B cell (primary cell): Measurements from ENCODE around the gene CAB39L. TPM values are rescaled to one million over a fixed set of nuclear protein-coding genes. Genes with fewer than 3 reads are reported as not detected.

Experiments
- ATAC-seq: fragments of 200-7000 bp; cut with Tn5 transposase; one replicate; pipeline ENCODE4 v1.10.0; 2021; ENCODE audit warnings: low read depth, mild to moderate bottlenecking, moderate number of reproducible peaks, moderate library complexity
- CTCF ChIA-PET: fragments of 350-600 bp; sonication (Branson Sonifier 250); formaldehyde crosslinking; loops from one replicate; lab custom pipeline; 2021; ENCODE audit warnings: antibody characterized with exemption, inconsistent platforms; lab: Charles Lee
- POLR2A ChIA-PET: fragments of 350-600 bp; sonication (Branson Sonifier 250); formaldehyde crosslinking; loops from one replicate; lab custom pipeline; 2021; ENCODE audit warnings: antibody characterized with exemption; lab: Charles Lee
- DNase-seq: peaks from one replicate; pipeline ENCODE4 v3.0.0; 2013
- H2AFZ ChIP-seq: 2 replicates; pipeline ENCODE4 v1.6.1; 2012; ENCODE audit warnings: mild to moderate bottlenecking, low read depth, low read length; ENCODE audit not compliant: insufficient read depth, poor library complexity, severe bottlenecking
- H3K27ac ChIP-seq, 2 donors: 1 replicate in 1 of 2; 2 replicates in 1 of 2; pipeline ENCODE4 v1.5.1; 2012 to 2013; ENCODE audit warnings: low read length in 2 of 2, mild to moderate bottlenecking in 2 of 2, moderate library complexity in 1 of 2
- H3K27me3 ChIP-seq, 4 experiments: fragments of 200-600 bp in 1 of 4; sonication (generic) in 1 of 4; replicated peaks in 1 of 4; 1 replicate in 2 of 4; 2 replicates in 2 of 4; pipeline versions ENCODE4 v1.6.1 to v1.7.0; 2013 to 2016; ENCODE audit warnings: low read length in 3 of 4, mild to moderate bottlenecking in 2 of 4, mixed read lengths in 1 of 4, moderate library complexity in 1 of 4; ENCODE audit not compliant: insufficient read depth in 4 of 4, control insufficient read depth in 3 of 4; ENCODE audit errors: control extremely low read depth in 1 of 4
- H3K36me3 ChIP-seq, 2 experiments: replicated peaks in 1 of 2; 1 replicate in 1 of 2; 2 replicates in 1 of 2; pipeline versions ENCODE4 v1.6.1 to v1.7.1; 2013; ENCODE audit warnings: low read length in 1 of 2; ENCODE audit not compliant: insufficient read depth in 2 of 2, control insufficient read depth in 1 of 2; ENCODE audit errors: control extremely low read depth in 1 of 2, extremely low read depth in 1 of 2
- H3K4me1 ChIP-seq, 2 donors: fragments of 200-600 bp in 1 of 2; sonication (generic) in 1 of 2; 1 replicate in 1 of 2; 2 replicates in 1 of 2; pipeline versions ENCODE4 v1.5.1 to v1.6.1; 2013 to 2017; ENCODE audit warnings: low read length in 2 of 2; ENCODE audit not compliant: control insufficient read depth in 2 of 2, insufficient read depth in 2 of 2
- H3K4me2 ChIP-seq: replicated peaks from 2 replicates; pipeline ENCODE3; 2012; ENCODE audit warnings: mild to moderate bottlenecking, low read depth, low read length; ENCODE audit not compliant: poor library complexity, severe bottlenecking
- H3K4me3 ChIP-seq, 5 experiments: fragments of 200-600 bp in 1 of 5; sonication (generic) in 1 of 5; 1 replicate in 3 of 5; 2 replicates in 2 of 5; pipeline versions ENCODE4 v1.5.1 to v1.7.0; 2011 to 2016; ENCODE audit warnings: low read length in 4 of 5, mild to moderate bottlenecking in 4 of 5, low read depth in 2 of 5, control low read depth in 1 of 5, moderate library complexity in 1 of 5; ENCODE audit not compliant: insufficient read depth in 1 of 5; ENCODE audit errors: control extremely low read depth in 1 of 5, extremely low read depth in 1 of 5
- H3K79me2 ChIP-seq: fragments of 200-600 bp; sonication (generic); one replicate; pipeline ENCODE4 v1.6.0; 2016; ENCODE audit warnings: low read length; ENCODE audit not compliant: control insufficient read depth, insufficient read depth
- H3K9ac ChIP-seq: fragments of 200-600 bp; sonication (generic); 2 replicates; pipeline ENCODE4 v1.6.1; 2017; ENCODE audit warnings: mild to moderate bottlenecking, low read length, moderate library complexity
- H3K9me3 ChIP-seq, 3 donors: one replicate each; pipeline versions ENCODE4 v1.6.1 to v1.7.1; 2013; ENCODE audit warnings: low read length in 2 of 3; ENCODE audit not compliant: control insufficient read depth in 2 of 3, insufficient read depth in 1 of 3; ENCODE audit errors: control extremely low read depth in 1 of 3
- H4K20me1 ChIP-seq: 2 replicates; pipeline ENCODE4 v1.6.0; 2012; ENCODE audit warnings: mild to moderate bottlenecking, low read length; ENCODE audit not compliant: insufficient read depth, control insufficient read depth, poor library complexity, severe bottlenecking
- H3K27ac Mint-ChIP-seq: one replicate; pipeline ENCODE4 v1.8.0; 2021; ENCODE audit warnings: mixed read lengths
- H3K27me3 Mint-ChIP-seq: one replicate; pipeline ENCODE4 v1.8.0; 2021; ENCODE audit warnings: mixed read lengths
- H3K4me1 Mint-ChIP-seq: one replicate; pipeline ENCODE4 v1.8.0; 2021; ENCODE audit warnings: mixed read lengths
- H3K4me3 Mint-ChIP-seq: one replicate; pipeline ENCODE4 v1.8.0; 2021; ENCODE audit warnings: mixed read lengths
- H3K9me3 Mint-ChIP-seq: one replicate; pipeline ENCODE4 v1.8.0; 2022; ENCODE audit warnings: mixed read lengths; ENCODE audit not compliant: insufficient read depth
- CTCF ChIP-seq: fragments of 200-600 bp; IDR thresholded peaks from one replicate; pipeline ENCODE4 v1.8.0; 2022; ENCODE audit warnings: antibody characterized with exemption, mild to moderate bottlenecking
- EZH2 ChIP-seq: IDR thresholded peaks from 2 replicates; pipeline ENCODE4 v1.6.1; 2012; ENCODE audit warnings: borderline replicate concordance, low read depth, mild to moderate bottlenecking, moderate library complexity, low read length; ENCODE audit not compliant: insufficient read depth, poor library complexity, severe bottlenecking
- WGBS: methylation state at CpG from one replicate; pipeline ENCODE4 v1.1.5; 2013; ENCODE audit warnings: missing lambda C conversion rate; ENCODE audit not compliant: insufficient coverage; 5-methylcytosine and 5-hydroxymethylcytosine counted together
- intact Hi-C: fragments of 100-400 bp; cut with micrococcal nuclease; formaldehyde crosslinking; loops from one replicate; pipeline ENCODE4 v1.10.0; 2022
- polyA plus RNA-seq: library from polyadenylated mRNA; depleted of rRNA; stranded (reverse); fragments of >200 nt; gene quantifications from 2 replicates; pipeline ENCODE4 v1.2.3, GENCODE V29; 2012
- total RNA-seq, 2 donors: library from RNA; stranded (reverse); fragments of 120-200 nt in 1 of 2; gene quantifications; 1 replicate in 1 of 2; 2 replicates in 1 of 2; pipeline versions ENCODE4 v1.2.3 to v1.2.4, GENCODE V29; 2013 to 2022

The CAB39L gene
- total and polyA plus RNA-seq, 2 donors (not counting 1 experiment from before 2014, with no cell fraction given): 1.5 to 9.6 TPM

GRCh38 chr13:49314344-49314882 lies 129.5 kb downstream of the CAB39L start:
- no peaks in the 10 kb centered on the region for H4K20me1 ChIP-seq
- intact Hi-C loops: loop anchor here (10.0 kb wide), 1 partner anchor 90 kb away; no protein-coding TSS in a partner anchor
- Mint-ChIP-seq H3K4me3 (no peak overlapping the region), H3K27me3 (no peaks in the 10 kb centered on the region), H3K4me1 (no peaks in the 10 kb centered on the region), H3K9me3 (no peaks in the 10 kb centered on the region), H3K27ac (no peak overlapping the region)
- H3K4me2 ChIP-seq: no peak overlapping the region
- WGBS: 75% methylated on average over 2 of the region's 6 CpGs
- H3K4me3 ChIP-seq: no peak overlapping the region
- DNase-seq: no peak
- H3K79me2 ChIP-seq: no peaks in the 10 kb centered on the region
- no peak for ATAC-seq
- POLR2A ChIA-PET: no interaction called here
- TF ChIP-seq EZH2 (no peak), CTCF (no peak)
- H3K9ac ChIP-seq: no peak overlapping the region
- H3K27ac ChIP-seq: no peak overlapping the region
- H3K4me1 ChIP-seq: no peaks in the 10 kb centered on the region
- CTCF ChIA-PET: interaction anchor here (1.6 kb wide), 1 partner anchor 293 kb away, joined by 3 read pairs; no protein-coding TSS in a partner anchor
- H2AFZ ChIP-seq: no peak overlapping the region
- H3K36me3 ChIP-seq: no peaks in the 10 kb centered on the region
- H3K27me3 ChIP-seq: no peaks in the 10 kb centered on the region
- H3K9me3 ChIP-seq: no peaks in the 10 kb centered on the region

GRCh38 chr13:49311816-49312215 lies 132.0 kb downstream of the CAB39L start:
- no peaks in the 10 kb centered on the region for H3K36me3 ChIP-seq
- ChIA-PET POLR2A (no interaction called here), CTCF (no interaction called here)
- DNase-seq: no peak
- Mint-ChIP-seq H3K9me3 (no peaks in the 10 kb centered on the region), H3K4me3 (no peak overlapping the region), H3K4me1 (no peaks in the 10 kb centered on the region), H3K27me3 (no peaks in the 10 kb centered on the region), H3K27ac (no peak overlapping the region)
- no peak overlapping the region for H3K4me3 ChIP-seq
- H3K9me3 ChIP-seq: no peaks in the 10 kb centered on the region
- no peak for TF ChIP-seq CTCF
- no peak for TF ChIP-seq EZH2
- H3K9ac ChIP-seq: no peak overlapping the region
- no peak overlapping the region for H3K27ac ChIP-seq
- intact Hi-C loops: loop anchor here (10.0 kb wide), 1 partner anchor 93 kb away; no protein-coding TSS in a partner anchor
- no peaks in the 10 kb centered on the region for H3K79me2 ChIP-seq
- ATAC-seq: no peak
- H4K20me1 ChIP-seq: no peaks in the 10 kb centered on the region
- WGBS: 98% methylated on average over 5 of the region's 6 CpGs
- H3K4me2 ChIP-seq: no peak overlapping the region
- no peaks in the 10 kb centered on the region for H3K27me3 ChIP-seq
- no peaks in the 10 kb centered on the region for H3K4me1 ChIP-seq
- H2AFZ ChIP-seq: no peak overlapping the region
